Measurements from ENCODE around the gene UTP20. TPM values are rescaled to one million over a fixed set of nuclear protein-coding genes. Genes with fewer than 3 reads are reported as not detected.
"Not testable (repeated sequence)": the region's sequence is repeated elsewhere in the genome, so short reads cannot be mapped to it uniquely, and the experiment has no call there.

Gene UTP20
- total RNA-seq, 2 experiments from 2014 or later = 13.0 to 24.9 TPM

DNA sequence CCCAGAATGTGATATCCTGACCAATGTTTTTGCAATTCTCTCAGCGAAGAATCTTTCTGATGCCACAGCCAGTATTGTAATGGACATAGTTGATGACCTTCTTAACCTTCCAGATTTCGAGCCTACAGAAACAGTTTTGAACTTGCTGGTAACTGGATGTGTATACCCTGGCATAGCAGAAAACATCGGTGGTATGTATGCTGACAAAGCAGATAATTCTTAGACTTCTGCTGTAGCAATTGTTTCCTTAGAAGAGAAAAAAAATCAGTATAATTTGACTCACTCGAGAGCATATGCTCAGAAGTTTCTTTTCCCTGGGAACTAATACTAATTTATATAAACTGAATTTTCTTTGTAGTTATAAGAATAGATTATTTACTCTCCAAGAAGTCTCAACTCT is 58.2 kb downstream of the UTP20 start:
- CTCF ChIA-PET = no interaction called here
- Mint-ChIP-seq H3K36me3 (peaks cover 20% of the 10 kb centered on the region), H3K27me3 (no peaks in the 10 kb centered on the region), H3K4me1 (no peaks in the 10 kb centered on the region), H3K9me3 (ENCODE audit: low read depth) (no peaks in the 10 kb centered on the region), H3K27ac (no peak overlapping the region), H3K4me3 (no peak overlapping the region)
- DNase-seq (no peak), ATAC-seq (no peak)

DNA sequence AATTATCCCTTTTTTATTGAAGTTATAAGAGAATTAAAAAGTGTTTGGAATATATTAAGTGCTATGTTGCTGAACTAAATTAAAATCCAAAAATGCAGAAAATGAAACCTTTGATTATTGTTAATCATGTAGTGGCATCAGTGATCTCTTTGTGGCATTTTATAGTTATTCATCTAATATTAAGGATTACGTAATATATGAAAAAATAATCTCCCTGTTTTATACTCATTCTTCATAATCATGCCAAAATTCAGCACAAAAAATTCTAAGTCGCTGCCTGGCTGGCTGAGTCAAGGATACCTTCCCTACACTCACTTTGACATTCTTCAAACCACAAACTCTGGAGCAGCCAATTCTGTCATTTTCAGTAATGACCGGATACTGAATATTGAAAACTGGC is 64.0 kb downstream of the UTP20 start:
- ATAC-seq = no peak
- Mint-ChIP-seq H3K9me3 (ENCODE audit: low read depth) (peaks cover under 1% of the 10 kb centered on the region), H3K4me3 (no peak overlapping the region), H3K27ac (no peak overlapping the region), H3K27me3 (no peaks in the 10 kb centered on the region), H3K36me3 (peaks cover 34% of the 10 kb centered on the region), H3K4me1 (no peaks in the 10 kb centered on the region)
- CTCF ChIA-PET = no interaction called here
- DNase-seq = no peak

DNA sequence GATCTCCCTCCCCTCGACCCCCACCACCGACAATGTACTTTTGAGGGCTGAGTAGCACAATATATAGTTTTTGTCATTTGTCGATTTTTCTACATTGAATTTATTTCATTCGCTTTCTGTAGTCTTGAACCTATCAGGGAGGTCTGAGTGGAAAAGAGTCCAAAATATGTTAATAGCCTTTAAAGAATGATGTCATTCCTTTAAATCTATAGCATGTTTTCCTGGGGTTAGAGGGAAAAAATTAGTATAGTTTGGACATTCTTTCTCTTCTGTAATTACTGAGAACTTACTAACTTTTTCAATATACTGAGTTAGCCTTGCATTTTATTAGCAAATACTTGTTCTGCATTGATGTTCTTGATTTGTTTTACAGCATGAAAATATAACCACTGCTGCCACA is 71.8 kb downstream of the UTP20 start:
- Mint-ChIP-seq H3K9me3 (ENCODE audit: low read depth) (peaks cover 5% of the 10 kb centered on the region), H3K27me3 (no peaks in the 10 kb centered on the region), H3K4me3 (no peak overlapping the region), H3K4me1 (no peaks in the 10 kb centered on the region), H3K27ac (no peak overlapping the region), H3K36me3 (peaks cover 40% of the 10 kb centered on the region)
- CTCF ChIA-PET = no interaction called here
- ATAC-seq (no peak), DNase-seq (no peak)

DNA sequence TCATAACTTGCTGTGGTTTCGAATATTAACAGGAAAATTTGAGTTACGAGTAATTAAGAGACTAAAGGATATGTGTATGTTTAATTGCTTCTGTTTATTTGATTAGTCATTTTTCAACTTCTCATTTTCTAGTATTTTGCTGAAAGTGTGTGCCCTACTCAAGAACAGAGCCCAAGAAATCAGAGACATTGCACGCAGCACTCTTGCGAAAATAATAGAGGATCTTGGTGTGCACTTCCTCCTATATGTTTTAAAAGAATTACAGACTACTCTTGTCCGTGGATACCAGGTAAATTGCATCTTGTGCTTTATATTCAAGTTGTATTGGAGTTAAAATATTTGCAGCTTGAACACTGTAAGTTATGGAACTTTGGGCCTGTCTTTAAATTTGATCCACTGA is 76.9 kb downstream of the UTP20 start:
- Mint-ChIP-seq H3K4me1 (no peaks in the 10 kb centered on the region), H3K36me3 (peaks cover 31% of the 10 kb centered on the region), H3K27ac (no peak overlapping the region), H3K27me3 (no peaks in the 10 kb centered on the region), H3K4me3 (no peak overlapping the region), H3K9me3 (ENCODE audit: low read depth) (no peaks in the 10 kb centered on the region)
- DNase-seq (no peak), ATAC-seq (no peak)
- CTCF ChIA-PET = no interaction called here

DNA sequence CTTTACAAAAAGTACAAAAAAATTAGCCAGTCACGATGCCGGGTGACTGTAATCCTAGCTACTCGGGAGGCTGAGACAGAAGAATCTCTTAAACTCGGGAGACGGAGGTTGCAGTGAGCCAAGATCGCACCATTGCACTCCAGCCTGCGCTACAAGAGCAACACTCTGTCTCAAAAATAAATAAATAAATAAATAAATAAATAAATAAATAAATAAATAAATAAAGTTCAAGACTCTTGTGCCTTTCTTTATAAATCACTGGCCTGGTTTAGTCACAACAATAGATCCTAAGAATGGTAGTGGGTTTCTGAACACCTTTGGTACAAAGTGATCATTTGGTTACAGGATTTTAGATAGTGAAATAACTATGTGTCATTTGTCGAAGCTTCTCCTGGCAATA is 81.5 kb downstream of the UTP20 start:
- Mint-ChIP-seq H3K4me3 (no peak overlapping the region), H3K27me3 (no peaks in the 10 kb centered on the region), H3K4me1 (peaks cover 6% of the 10 kb centered on the region), H3K36me3 (peaks cover 47% of the 10 kb centered on the region), H3K9me3 (ENCODE audit: low read depth) (no peaks in the 10 kb centered on the region), H3K27ac (no peak overlapping the region)
- CTCF ChIA-PET = interaction anchor here (1.4 kb wide), 1 partner anchor 37 kb away, joined by 4 read pairs; no protein-coding TSS in a partner anchor
- ATAC-seq (no peak), DNase-seq (no peak)

DNA sequence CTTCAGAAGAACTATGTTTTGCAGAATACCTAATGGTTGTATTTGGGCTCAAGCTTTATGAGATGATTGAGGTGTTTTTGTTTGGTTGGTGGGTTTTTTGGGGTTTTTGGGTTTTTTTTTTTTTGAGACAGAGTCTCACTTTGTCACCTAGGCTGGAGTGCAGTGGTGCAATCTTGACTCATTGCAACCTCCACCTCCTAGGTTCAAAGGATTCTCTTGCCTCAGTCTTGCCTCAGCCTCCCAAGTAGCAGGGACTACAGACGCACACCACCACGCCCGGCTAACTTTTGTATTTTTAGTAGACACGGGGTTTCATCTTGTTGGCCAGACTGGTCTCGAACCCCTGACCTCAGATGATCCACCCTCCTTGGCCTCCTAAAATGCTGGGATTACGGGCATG is 88.1 kb downstream of the UTP20 start:
- H3K4me3 Mint-ChIP-seq = no peak overlapping the region
- peaks cover 14% of the 10 kb centered on the region for H3K4me1 Mint-ChIP-seq
- H3K9me3 Mint-ChIP-seq (ENCODE audit: low read depth) = no peaks in the 10 kb centered on the region
- DNase-seq (no peak), ATAC-seq (no peak)
- peaks cover 53% of the 10 kb centered on the region for H3K36me3 Mint-ChIP-seq
- H3K27ac Mint-ChIP-seq = no peak overlapping the region
- CTCF ChIA-PET = no interaction called here
- no peaks in the 10 kb centered on the region for H3K27me3 Mint-ChIP-seq

DNA sequence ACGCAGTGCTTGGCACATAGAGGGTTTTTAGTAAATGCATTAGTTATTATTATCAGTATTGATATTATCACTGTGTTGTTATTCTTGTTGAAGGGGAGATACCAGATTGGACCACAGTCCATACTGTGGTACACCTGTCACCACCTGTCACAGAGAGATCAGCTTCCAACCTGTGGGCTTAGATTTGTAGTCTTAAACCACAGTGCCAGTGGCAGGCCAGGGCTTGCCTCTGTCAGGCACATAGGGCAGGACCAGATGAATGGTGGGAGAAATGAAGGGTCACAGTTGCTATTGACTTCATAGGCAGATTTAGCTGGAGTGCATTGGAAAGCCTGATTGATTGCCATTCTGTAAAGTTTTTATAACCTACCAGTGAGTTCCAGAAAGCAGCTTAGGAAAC is 92.5 kb downstream of the UTP20 start:
- ATAC-seq (no peak), DNase-seq (no peak)
- peaks cover 55% of the 10 kb centered on the region for H3K36me3 Mint-ChIP-seq
- CTCF ChIA-PET = no interaction called here
- no peaks in the 10 kb centered on the region for H3K27me3 Mint-ChIP-seq
- H3K4me1 Mint-ChIP-seq = peaks cover 10% of the 10 kb centered on the region
- no peaks in the 10 kb centered on the region for H3K9me3 Mint-ChIP-seq (ENCODE audit: low read depth)
- H3K27ac Mint-ChIP-seq = no peak overlapping the region
- H3K4me3 Mint-ChIP-seq = no peak overlapping the region

DNA sequence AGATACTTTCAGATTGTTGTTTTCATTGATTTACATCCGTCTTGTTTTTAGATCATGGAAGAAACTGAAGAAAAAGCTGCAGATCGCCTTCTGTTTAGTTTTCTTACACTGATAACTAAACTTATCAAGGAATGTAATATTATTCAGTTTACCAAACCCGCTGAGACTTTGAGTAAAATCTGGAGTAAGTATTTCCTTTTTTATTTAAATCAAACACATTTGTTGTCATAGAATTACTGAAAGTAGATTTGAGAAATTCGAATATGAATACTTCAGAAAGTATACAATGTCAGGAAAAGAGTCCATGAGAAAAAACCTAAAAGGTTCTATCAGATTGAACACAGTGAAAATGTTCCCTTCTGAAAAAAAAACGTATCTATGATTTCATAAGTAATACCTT is 95.7 kb downstream of the UTP20 start:
- DNase-seq (no peak), ATAC-seq (no peak)
- CTCF ChIA-PET = no interaction called here
- Mint-ChIP-seq H3K27me3 (no peaks in the 10 kb centered on the region), H3K4me3 (no peak overlapping the region), H3K36me3 (peaks cover 58% of the 10 kb centered on the region), H3K27ac (peak overlapping the region; percentile 3), H3K9me3 (ENCODE audit: low read depth) (no peaks in the 10 kb centered on the region), H3K4me1 (peaks cover 5% of the 10 kb centered on the region)

DNA sequence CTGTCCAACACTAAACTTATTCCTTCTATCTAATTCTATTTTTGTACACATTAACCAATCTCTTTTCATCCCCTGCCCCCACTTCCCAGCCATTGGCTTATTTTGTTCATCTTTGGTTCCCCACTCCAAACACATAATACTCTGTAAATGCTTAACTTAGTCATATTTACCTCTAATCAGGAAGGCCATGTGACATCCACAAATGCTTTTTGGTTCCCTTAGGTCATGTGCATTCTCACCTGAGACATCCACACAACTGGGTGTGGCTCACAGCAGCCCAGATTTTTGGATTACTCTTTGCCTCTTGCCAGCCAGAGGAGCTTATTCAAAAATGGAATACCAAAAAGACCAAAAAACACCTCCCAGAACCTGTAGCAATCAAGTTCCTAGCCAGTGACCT is 99.2 kb downstream of the UTP20 start:
- CTCF ChIA-PET = no interaction called here
- Mint-ChIP-seq H3K27me3 (no peaks in the 10 kb centered on the region), H3K4me1 (peaks cover 5% of the 10 kb centered on the region), H3K9me3 (ENCODE audit: low read depth) (no peaks in the 10 kb centered on the region), H3K36me3 (peaks cover 47% of the 10 kb centered on the region), H3K4me3 (no peak overlapping the region), H3K27ac (no peak overlapping the region)
- no peak for ATAC-seq
- no peak for DNase-seq

DNA sequence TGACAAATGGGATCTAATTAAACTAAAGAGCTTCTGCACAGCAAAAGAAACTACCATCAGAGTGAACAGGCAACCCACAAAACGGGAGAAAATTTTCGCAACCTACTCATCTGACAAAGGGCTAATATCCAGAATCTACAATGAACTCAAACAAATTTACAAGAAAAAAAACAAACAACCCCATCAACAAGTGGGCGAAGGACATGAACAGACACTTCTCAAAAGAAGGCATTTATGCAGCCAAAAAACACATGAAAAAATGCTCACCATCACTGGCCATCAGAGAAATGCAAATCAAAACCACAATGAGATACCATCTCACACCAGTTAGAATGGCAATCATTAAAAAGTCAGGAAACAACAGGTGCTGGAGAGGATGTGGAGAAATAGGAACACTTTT is 111.3 kb downstream of the UTP20 start:
- H3K4me3 Mint-ChIP-seq; DNase-seq; ATAC-seq; H3K27me3 Mint-ChIP-seq; H3K4me1 Mint-ChIP-seq; H3K9me3 Mint-ChIP-seq (ENCODE audit: low read depth); H3K27ac Mint-ChIP-seq; CTCF ChIA-PET: not testable (repeated sequence)
- H3K36me3 Mint-ChIP-seq = peaks cover 43% of the 10 kb centered on the region

DNA sequence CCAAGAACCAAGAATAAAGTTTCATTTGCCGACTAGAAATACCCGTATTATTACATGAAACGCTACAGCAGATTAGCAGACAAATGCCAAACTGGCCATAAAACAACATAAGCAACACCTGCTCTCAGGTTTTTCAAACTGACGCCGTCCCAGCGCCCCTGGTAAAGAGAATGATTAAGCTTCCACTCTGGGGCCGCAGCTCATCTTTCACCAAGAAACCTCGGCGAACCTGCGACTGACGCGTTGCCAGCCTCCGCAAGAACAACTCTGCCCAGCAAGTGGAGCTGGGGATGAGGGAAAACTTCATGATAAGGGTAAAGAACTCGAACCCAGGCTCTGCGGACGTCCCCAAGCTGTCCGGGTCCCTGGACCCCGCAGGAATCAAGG is 127.1 kb downstream of the UTP20 start:
- CTCF ChIA-PET = interaction anchor here (1.3 to 1.8 kb wide), 3 partner anchors 13 to 431 kb away, joined by 3 to 7 read pairs (median 6); no protein-coding TSS in a partner anchor
- Mint-ChIP-seq H3K4me1 (peaks cover 21% of the 10 kb centered on the region), H3K4me3 (peak overlapping the region; percentile 99), H3K27ac (peak overlapping the region; percentile 89), H3K27me3 (peaks cover under 1% of the 10 kb centered on the region), H3K36me3 (peaks cover 1% of the 10 kb centered on the region), H3K9me3 (ENCODE audit: low read depth) (no peaks in the 10 kb centered on the region)
- ATAC-seq (peak; percentile 42), DNase-seq (no peak)

DNA sequence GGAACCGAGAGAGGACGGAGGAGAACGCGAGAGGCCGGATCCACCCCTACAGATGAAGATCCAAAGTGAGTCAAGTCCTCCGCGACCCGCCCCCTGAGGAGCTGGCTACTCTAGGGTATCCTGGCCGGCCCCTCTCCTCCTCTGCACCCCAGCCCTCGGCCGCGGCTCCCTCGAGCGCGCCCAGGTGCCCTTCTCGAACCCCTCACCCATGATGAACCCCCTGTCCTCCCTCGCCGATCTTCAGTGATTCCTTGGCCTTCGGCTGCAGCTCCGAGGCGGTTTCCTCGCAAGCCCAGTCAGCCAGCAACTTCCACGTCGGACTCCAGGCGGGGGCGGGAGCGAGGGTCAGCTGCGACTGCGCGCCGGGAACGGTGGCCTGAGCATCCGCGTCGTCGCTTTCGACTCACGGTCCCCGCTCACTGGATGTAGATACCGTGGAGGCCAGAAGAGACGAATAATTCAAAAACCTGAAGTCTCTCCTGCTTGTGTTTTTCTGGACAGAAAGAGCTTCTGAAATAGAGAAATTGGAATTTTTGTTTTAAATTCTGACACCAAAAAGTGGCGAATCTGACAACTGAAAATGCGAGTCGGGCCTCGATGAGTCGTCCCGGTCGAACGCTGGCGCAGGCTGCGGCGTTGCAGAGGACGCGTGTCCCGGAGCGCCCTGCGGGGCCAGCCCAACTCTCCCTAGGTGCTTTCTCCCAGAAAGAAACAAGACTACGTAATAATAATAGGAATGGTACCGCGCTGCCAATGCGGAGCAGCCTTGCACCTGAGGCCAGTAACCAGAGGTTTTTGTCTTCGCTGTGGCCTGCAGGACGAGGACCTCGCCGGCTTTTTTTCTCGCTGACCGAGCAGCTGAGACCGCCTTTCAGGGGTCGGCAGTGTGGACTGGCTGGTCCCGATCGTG is 127.8 kb downstream of the UTP20 start, which contains the start of gene ARL1:
ARL1 (minus strand) TSS at position 337 of the 910 bp plus-strand sequence; CDS start at position 210, 127 bp downstream.
- Mint-ChIP-seq H3K9me3 (ENCODE audit: low read depth) (no peaks in the 10 kb centered on the region), H3K36me3 (peaks cover 1% of the 10 kb centered on the region)
- CTCF ChIA-PET = interaction anchor here (1.3 to 1.8 kb wide), 3 partner anchors 14 to 431 kb away, joined by 3 to 7 read pairs (median 6); no protein-coding TSS in a partner anchor

DNA sequence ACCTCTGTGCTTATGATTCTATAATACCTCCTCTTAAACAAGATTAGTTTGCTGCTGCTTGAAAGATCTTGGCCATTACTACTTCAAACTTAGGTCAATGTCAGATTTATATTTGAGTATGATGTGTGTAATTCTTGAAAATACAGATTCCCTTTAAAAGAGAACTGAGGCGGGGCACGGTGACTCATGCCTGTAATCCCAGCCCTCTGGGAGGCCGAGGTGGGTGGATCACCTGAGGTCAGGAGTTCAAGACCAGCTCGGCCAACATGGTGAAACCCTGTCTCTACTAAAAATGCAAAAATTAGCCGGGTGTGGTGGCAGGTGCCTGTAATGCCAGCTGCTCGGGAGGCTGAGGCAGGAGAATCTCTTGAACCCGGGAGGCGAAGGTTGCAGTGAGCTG is 130.3 kb downstream of the UTP20 start:
- H3K4me3 Mint-ChIP-seq; DNase-seq; CTCF ChIA-PET; ATAC-seq; H3K36me3 Mint-ChIP-seq; H3K27ac Mint-ChIP-seq; H3K9me3 Mint-ChIP-seq (ENCODE audit: low read depth): not testable (repeated sequence)
- Mint-ChIP-seq H3K4me1 (peaks cover 17% of the 10 kb centered on the region), H3K27me3 (peaks cover 16% of the 10 kb centered on the region)

More for the DNA sequence above, 127.8 kb downstream of the UTP20 start, which contains the start of gene ARL1:
- ATAC-seq (peak; percentile 86), DNase-seq (peak; percentile 77)
- Mint-ChIP-seq H3K4me3 (peak within 1 kb of the TSS; percentile 99), H3K4me1 (peaks cover 21% of the 10 kb centered on the region), H3K27ac (peak within 1 kb of the TSS; percentile 89), H3K27me3 (peaks cover 7% of the 10 kb centered on the region)

DNA sequence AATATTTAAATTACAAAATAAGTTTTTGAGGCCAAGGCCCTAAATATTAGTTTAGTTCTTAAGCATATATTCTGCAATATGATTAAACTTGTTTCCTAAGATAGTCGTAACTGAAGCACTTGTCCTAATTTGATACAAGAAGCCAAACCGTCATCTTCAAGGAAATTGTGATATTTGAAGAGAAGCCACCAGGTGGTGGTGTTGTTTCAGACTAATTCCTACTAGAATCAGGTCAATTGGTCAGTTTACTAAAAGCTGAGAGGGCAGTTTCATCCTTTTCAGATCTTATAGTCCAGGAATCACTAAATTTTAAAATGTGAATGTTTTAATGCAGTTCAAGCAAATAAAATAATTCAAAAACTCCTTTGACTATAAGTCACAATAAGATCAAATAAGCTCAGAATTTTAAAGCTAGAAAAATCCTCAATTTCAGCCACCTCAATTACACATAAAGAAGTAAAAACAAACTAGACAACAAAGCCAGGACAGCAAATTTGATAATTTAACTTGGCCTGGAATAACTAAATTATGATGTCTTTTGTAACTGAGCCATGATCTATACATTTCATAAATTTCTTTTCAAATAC is 134.7 kb downstream of the UTP20 start:
- no peaks in the 10 kb centered on the region for H3K36me3 Mint-ChIP-seq
- no peaks in the 10 kb centered on the region for H3K9me3 Mint-ChIP-seq (ENCODE audit: low read depth)
- DNase-seq (no peak), ATAC-seq (no peak)
- H3K27me3 Mint-ChIP-seq = peaks cover 30% of the 10 kb centered on the region
- CTCF ChIA-PET = interaction anchor here (0.7 to 1.5 kb wide), 11 partner anchors 9 to 441 kb away, joined by 3 to 18 read pairs (median 3); no protein-coding TSS in a partner anchor
- H3K4me1 Mint-ChIP-seq = no peaks in the 10 kb centered on the region
- H3K4me3 Mint-ChIP-seq = no peak overlapping the region
- H3K27ac Mint-ChIP-seq = no peak overlapping the region

Data from activated CD8-positive, alpha-beta memory T cell treated with anti-CD3 and anti-CD28 coated beads, Interleukin-2, amount 10 ng/mL, durations not matched to agents 7 days and 5 days (primary cell).